Astrocyte (in vitro differentiated cells and primary cell): ENCODE measurements around the gene EGLN2. TPM values are rescaled to one million over a fixed set of nuclear protein-coding genes. Genes with fewer than 3 reads are reported as not detected.
"Not testable (repeated sequence)": the region's sequence is repeated elsewhere in the genome, so short reads cannot be mapped to it uniquely, and the experiment has no call there.

Experiments
- DNase-seq: peaks from one replicate; pipeline ENCODE4 v3.0.0-alpha.2; 2010; ENCODE audit warnings: low read depth
- FAIRE-seq: peaks from 2 replicates; lab custom pipeline; 2011; peaks lifted over from hg19 to GRCh38; lab: Jason Lieb, UNC
- H2AFZ ChIP-seq: 2 replicates; pipeline ENCODE4 v1.6.0; 2012; ENCODE audit warnings: low read depth, low read length, inconsistent platforms
- H3K27ac ChIP-seq: 2 replicates; pipeline ENCODE4 v1.5.1; 2011; ENCODE audit warnings: low read depth, low read length, inconsistent platforms
- H3K27me3 ChIP-seq: 2 replicates; pipeline ENCODE4 v1.6.0; 2011; ENCODE audit warnings: low read length, inconsistent platforms; ENCODE audit not compliant: insufficient read depth
- H3K36me3 ChIP-seq: 2 replicates; pipeline ENCODE4 v1.5.1; 2011; ENCODE audit warnings: low read length, inconsistent platforms; ENCODE audit not compliant: insufficient read depth
- H3K4me1 ChIP-seq: 2 replicates; pipeline ENCODE4 v1.5.1; 2011; ENCODE audit warnings: low read length, inconsistent platforms; ENCODE audit not compliant: insufficient read depth
- H3K4me2 ChIP-seq: 2 replicates; pipeline ENCODE4 v1.6.0; 2012; ENCODE audit warnings: low read length, inconsistent platforms
- H3K4me3 ChIP-seq: 2 replicates; pipeline ENCODE4 v1.5.1; 2011; ENCODE audit warnings: low read depth, mild to moderate bottlenecking, low read length, inconsistent platforms; ENCODE audit not compliant: insufficient read depth
- H3K79me2 ChIP-seq: 2 replicates; pipeline ENCODE4 v1.6.0; 2012; ENCODE audit warnings: mild to moderate bottlenecking, low read length, inconsistent platforms; ENCODE audit not compliant: insufficient read depth
- H3K9ac ChIP-seq: 2 replicates; pipeline ENCODE4 v1.6.0; 2012; ENCODE audit warnings: mild to moderate bottlenecking, low read length, inconsistent platforms
- H3K9me3 ChIP-seq: 2 replicates; pipeline ENCODE4 v1.5.1; 2012; ENCODE audit warnings: low read depth, mild to moderate bottlenecking, low read length, inconsistent platforms; ENCODE audit not compliant: insufficient read depth
- H4K20me1 ChIP-seq: 2 replicates; pipeline ENCODE4 v1.6.0; 2012; ENCODE audit warnings: low read length, inconsistent platforms; ENCODE audit not compliant: insufficient read depth
- H3K27ac Mint-ChIP-seq: one replicate; pipeline ENCODE4 v1.8.0; 2021; ENCODE audit warnings: mild to moderate bottlenecking, mixed read lengths; ENCODE audit not compliant: unreplicated experiment
- H3K27me3 Mint-ChIP-seq: one replicate; pipeline ENCODE4 v1.8.0; 2021; ENCODE audit warnings: low read depth, mixed read lengths; ENCODE audit not compliant: unreplicated experiment
- H3K36me3 Mint-ChIP-seq: one replicate; pipeline ENCODE4 v1.8.0; 2021; ENCODE audit warnings: low read depth, mixed read lengths; ENCODE audit not compliant: unreplicated experiment
- H3K4me1 Mint-ChIP-seq: one replicate; pipeline ENCODE4 v1.8.0; 2021; ENCODE audit warnings: low read depth, mixed read lengths; ENCODE audit not compliant: unreplicated experiment
- H3K4me3 Mint-ChIP-seq: one replicate; pipeline ENCODE4 v1.8.0; 2021; ENCODE audit warnings: mild to moderate bottlenecking, moderate library complexity, mixed read lengths; ENCODE audit not compliant: unreplicated experiment
- H3K9me3 Mint-ChIP-seq: one replicate; pipeline ENCODE4 v1.8.0; 2021; ENCODE audit warnings: mild to moderate bottlenecking, mixed read lengths; ENCODE audit not compliant: unreplicated experiment
- total RNA-seq: library from RNA; stranded (reverse); gene quantifications from 2 replicates; pipeline ENCODE4 v1.2.1, GENCODE V29; 2021

Gene EGLN2
- total RNA-seq, 1 donor from 2014 or later: 84.6 TPM

DNA sequence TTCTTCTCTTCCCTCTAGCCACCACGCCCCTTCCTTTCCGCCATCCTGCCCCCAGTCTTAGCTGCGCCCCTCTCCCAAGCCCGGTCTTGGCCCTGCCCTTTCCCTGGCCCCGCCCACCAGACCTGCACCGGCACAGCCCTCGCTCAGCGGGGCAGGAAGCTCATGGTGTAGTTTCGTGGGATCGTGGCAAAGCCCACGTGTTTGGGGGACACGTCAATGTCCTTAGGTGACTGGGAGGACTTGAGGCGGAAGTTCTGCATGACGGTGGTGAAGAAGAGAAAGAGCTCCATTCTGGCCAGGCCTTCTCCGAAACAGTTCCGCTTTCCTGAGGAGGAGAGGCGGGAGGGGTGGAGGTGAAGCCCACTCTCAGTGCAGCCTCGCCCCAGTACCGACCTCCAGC, 44.7 kb downstream of the EGLN2 start:
- not testable (repeated sequence) for H3K27ac ChIP-seq, H3K36me3 ChIP-seq, H3K4me2 ChIP-seq, H3K27me3 ChIP-seq, FAIRE-seq, DNase-seq, H3K79me2 ChIP-seq, H3K36me3 Mint-ChIP-seq, H3K4me1 ChIP-seq, H2AFZ ChIP-seq, H3K4me3 Mint-ChIP-seq, H4K20me1 ChIP-seq, H3K9ac ChIP-seq, H3K9me3 Mint-ChIP-seq, H3K4me1 Mint-ChIP-seq, H3K9me3 ChIP-seq, H3K27ac Mint-ChIP-seq, H3K4me3 ChIP-seq
- peaks cover 49% of the 10 kb centered on the region for H3K27me3 Mint-ChIP-seq

DNA sequence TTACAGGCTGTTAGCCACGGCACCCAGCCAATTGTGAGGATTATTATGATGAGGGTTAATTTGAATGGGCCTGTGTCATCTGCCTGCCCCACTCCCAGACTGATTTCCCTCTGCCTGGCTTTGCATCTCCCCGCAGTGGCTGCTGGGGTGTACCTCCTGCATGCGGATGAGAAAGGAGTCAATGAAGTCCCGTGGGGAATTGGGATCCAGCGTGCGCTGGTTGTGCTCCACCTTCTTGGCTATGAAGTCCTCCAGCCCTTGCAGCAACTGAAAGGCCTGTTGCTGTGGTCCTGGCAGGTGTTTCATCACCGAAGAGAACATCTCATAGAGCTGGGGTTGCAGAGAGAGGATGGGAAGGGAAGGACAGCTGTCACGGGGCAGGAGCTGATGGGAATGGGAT, 47.7 kb downstream of the EGLN2 start:
- Mint-ChIP-seq H3K27me3 (peaks cover 72% of the 10 kb centered on the region), H3K9me3 (peaks cover 14% of the 10 kb centered on the region)
- not testable (repeated sequence) for H4K20me1 ChIP-seq, H3K27ac ChIP-seq, H3K36me3 ChIP-seq, H3K4me3 ChIP-seq, H3K4me3 Mint-ChIP-seq, H3K79me2 ChIP-seq, H3K9me3 ChIP-seq, DNase-seq, H3K36me3 Mint-ChIP-seq, H3K9ac ChIP-seq, H3K4me1 ChIP-seq, H2AFZ ChIP-seq, H3K4me2 ChIP-seq, H3K27ac Mint-ChIP-seq, H3K4me1 Mint-ChIP-seq, FAIRE-seq, H3K27me3 ChIP-seq

DNA sequence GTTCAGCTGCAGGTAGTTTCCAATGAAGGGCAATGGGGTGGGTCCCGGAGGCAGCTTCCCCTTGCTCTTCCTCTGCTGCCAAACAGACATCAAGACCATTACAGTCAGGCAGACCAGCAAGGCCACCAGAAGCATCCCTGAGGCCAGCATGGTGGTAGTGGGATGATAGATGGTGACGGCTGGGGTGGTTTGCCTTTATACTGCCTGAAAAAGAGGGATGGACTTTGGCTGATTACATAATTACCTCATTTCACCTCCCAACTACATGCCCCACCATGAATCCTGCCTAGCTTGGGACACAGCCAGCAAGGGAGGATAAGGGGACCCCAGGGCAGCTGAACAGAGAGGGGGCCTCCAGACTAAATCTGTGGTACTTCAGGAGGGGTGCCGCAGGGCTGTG, 51.3 kb downstream of the EGLN2 start, which contains the start of gene CYP2A6:
TSS of gene CYP2A6 (minus strand) at position 171 of the 400 bp plus-strand sequence. CDS start at position 150, 21 bp downstream.
- H3K4me3 Mint-ChIP-seq, H3K79me2 ChIP-seq, H3K9ac ChIP-seq, H3K27me3 ChIP-seq, H3K36me3 ChIP-seq, H3K27ac ChIP-seq, H3K27ac Mint-ChIP-seq, H3K36me3 Mint-ChIP-seq, H4K20me1 ChIP-seq, H3K4me3 ChIP-seq, H3K9me3 ChIP-seq, FAIRE-seq, H3K4me1 Mint-ChIP-seq, DNase-seq, H3K4me1 ChIP-seq, H3K4me2 ChIP-seq, H2AFZ ChIP-seq: not testable (repeated sequence)
- H3K9me3 Mint-ChIP-seq: peaks cover 14% of the 10 kb centered on the region
- peaks cover 68% of the 10 kb centered on the region for H3K27me3 Mint-ChIP-seq

DNA sequence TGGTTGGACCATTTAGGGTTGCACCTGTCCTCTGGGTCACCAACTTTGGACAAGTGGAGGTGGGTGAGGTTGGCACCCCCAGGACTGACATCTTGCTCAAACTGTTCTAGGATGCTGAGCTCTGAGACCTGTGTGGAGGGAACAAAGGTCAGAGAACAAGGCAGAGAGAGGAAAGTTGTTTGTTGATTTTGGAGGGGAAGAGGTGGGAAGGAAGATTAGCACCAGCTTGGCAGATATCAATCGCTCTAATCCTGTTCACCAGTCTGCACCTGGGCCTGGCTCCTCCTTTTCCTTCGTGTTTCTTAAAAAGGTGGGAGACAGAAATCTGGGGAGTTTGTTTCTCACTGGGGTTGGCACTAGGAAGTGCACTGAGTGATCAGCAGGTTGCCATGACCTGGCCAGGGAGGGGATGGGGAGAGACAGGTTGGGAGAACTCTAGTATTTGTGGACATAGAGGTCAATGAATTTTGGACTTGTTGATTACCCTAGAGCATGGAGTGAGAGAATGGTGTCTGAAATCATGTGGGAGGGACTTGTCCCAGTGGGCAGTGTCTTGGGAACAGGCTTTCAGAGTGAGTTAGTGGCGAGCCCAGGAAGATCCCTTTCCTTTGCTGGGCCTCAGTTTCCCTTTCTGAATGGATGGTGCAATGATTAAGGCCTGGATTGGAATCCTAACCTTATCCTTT, 53.6 kb downstream of the EGLN2 start:
- H3K9ac ChIP-seq, H3K27me3 ChIP-seq, H3K9me3 ChIP-seq, H3K36me3 Mint-ChIP-seq, FAIRE-seq, H3K4me1 Mint-ChIP-seq, H3K4me3 ChIP-seq, H3K36me3 ChIP-seq, H2AFZ ChIP-seq, H3K79me2 ChIP-seq, H3K4me1 ChIP-seq, H4K20me1 ChIP-seq, H3K4me2 ChIP-seq, H3K27ac ChIP-seq, H3K27ac Mint-ChIP-seq, DNase-seq, H3K4me3 Mint-ChIP-seq: not testable (repeated sequence)
- H3K27me3 Mint-ChIP-seq: peaks cover 48% of the 10 kb centered on the region
- H3K9me3 Mint-ChIP-seq: peaks cover 11% of the 10 kb centered on the region

Other genes with a start within 250 kb of the EGLN2 start
- 56.3 and 60.4 TPM in 2 replicates for gene SHKBP1, start 222.3 kb upstream of the EGLN2 start, total RNA-seq
- 46.9 and 63.5 TPM in 2 replicates for gene LTBP4, start 197.8 kb upstream of the EGLN2 start, total RNA-seq
- gene NUMBL, start 108.5 kb upstream of the EGLN2 start, total RNA-seq: 79.3 and 82.9 TPM in 2 replicates
- gene COQ8B, start 82.3 kb upstream of the EGLN2 start, total RNA-seq: 26.0 and 29.4 TPM in 2 replicates
- 19.0 and 19.7 TPM in 2 replicates for gene ITPKC, start 82.1 kb upstream of the EGLN2 start, total RNA-seq
- 9.6 and 10.1 TPM in 2 replicates for gene ACTMAP, start 48.7 kb upstream of the EGLN2 start, total RNA-seq
- 60.0 and 67.0 TPM in 2 replicates for gene SNRPA, start 48.0 kb upstream of the EGLN2 start, total RNA-seq
- 2.5 TPM in 2 replicates for gene MIA, start 23.7 kb upstream of the EGLN2 start, total RNA-seq
- 18.8 and 21.0 TPM in 2 replicates for gene RAB4B, start 20.9 kb upstream of the EGLN2 start, total RNA-seq
- not detected in 2 replicates for gene CYP2A6, start 51.3 kb downstream of the EGLN2 start, total RNA-seq
- not detected in 2 replicates for gene CYP2A7, start 83.0 kb downstream of the EGLN2 start, total RNA-seq
- not detected in 2 replicates for gene CYP2B6, start 192.1 kb downstream of the EGLN2 start, total RNA-seq